WERI-Rb-1 (cell line): ENCODE results near the gene TNFSF9.

Experiments used
- DNase-seq: peaks from one replicate; pipeline ENCODE4 v3.0.0-alpha.2; 2020
- H3K27ac ChIP-seq: fragments of 250-450 bp; sonication (Bioruptor Pico); 2 replicates; pipeline ENCODE4 v1.5.1; 2020; ENCODE audit warnings: mild to moderate bottlenecking, moderate library complexity
- H3K27me3 ChIP-seq: fragments of 250-450 bp; sonication (Bioruptor Pico); 2 replicates; pipeline ENCODE4 v1.5.1; 2021; ENCODE audit warnings: mild to moderate bottlenecking, low read depth, moderate library complexity; ENCODE audit not compliant: insufficient read depth, severe bottlenecking
- H3K36me3 ChIP-seq: fragments of 250-450 bp; sonication (Bioruptor Pico); 2 replicates; pipeline ENCODE4 v1.5.1; 2020; ENCODE audit warnings: mild to moderate bottlenecking, moderate library complexity
- H3K4me3 ChIP-seq: 2 replicates; pipeline ENCODE4 v1.5.1; 2011; ENCODE audit warnings: low read depth, mild to moderate bottlenecking, control low read depth, low read length
- H3K9me3 ChIP-seq: fragments of 250-450 bp; sonication (Bioruptor Pico); 2 replicates; pipeline ENCODE4 v1.5.1; 2021; ENCODE audit warnings: mild to moderate bottlenecking, moderate library complexity; ENCODE audit not compliant: severe bottlenecking
- CTCF ChIP-seq: IDR thresholded peaks from 2 replicates; pipeline ENCODE4 v1.5.1; 2011; ENCODE audit warnings: low read depth, mild to moderate bottlenecking, control low read depth, inconsistent platforms, low read length

The TNFSF9 gene

DNA sequence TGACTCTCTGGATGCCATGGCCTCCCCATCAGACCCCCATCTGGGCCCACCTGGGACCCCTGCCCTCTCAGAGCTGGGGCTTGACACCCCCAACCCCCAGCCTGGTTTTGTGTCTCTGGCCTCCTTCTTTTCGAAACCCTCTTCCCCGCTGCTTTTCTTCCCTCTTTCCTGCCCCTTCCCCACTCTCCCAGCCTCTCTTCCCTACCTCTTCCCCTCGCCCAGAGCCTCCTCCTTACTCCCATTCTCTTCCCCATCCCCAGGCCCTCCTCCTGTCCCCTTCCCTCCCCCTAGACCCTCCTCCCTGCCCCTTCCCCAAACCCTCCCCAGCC lies 2.1 kb downstream of the TNFSF9 start:
- no peak for DNase-seq
- TF ChIP-seq CTCF = no peak
- Histone ChIP-seq H3K4me3 (no peak overlapping the region), H3K9me3 (peaks cover 8% of the 10 kb centered on the region), H3K36me3 (peaks cover 7% of the 10 kb centered on the region), H3K27ac (no peak overlapping the region), H3K27me3 (no peaks in the 10 kb centered on the region)

GRCh38 chr19:6533746-6534418 lies 3.1 kb downstream of the TNFSF9 start:
- Histone ChIP-seq H3K36me3 (peaks cover 7% of the 10 kb centered on the region), H3K4me3 (no peak overlapping the region), H3K27ac (no peak overlapping the region), H3K27me3 (no peaks in the 10 kb centered on the region), H3K9me3 (peaks cover 8% of the 10 kb centered on the region)
- TF ChIP-seq CTCF = no peak
- no peak for DNase-seq

DNA sequence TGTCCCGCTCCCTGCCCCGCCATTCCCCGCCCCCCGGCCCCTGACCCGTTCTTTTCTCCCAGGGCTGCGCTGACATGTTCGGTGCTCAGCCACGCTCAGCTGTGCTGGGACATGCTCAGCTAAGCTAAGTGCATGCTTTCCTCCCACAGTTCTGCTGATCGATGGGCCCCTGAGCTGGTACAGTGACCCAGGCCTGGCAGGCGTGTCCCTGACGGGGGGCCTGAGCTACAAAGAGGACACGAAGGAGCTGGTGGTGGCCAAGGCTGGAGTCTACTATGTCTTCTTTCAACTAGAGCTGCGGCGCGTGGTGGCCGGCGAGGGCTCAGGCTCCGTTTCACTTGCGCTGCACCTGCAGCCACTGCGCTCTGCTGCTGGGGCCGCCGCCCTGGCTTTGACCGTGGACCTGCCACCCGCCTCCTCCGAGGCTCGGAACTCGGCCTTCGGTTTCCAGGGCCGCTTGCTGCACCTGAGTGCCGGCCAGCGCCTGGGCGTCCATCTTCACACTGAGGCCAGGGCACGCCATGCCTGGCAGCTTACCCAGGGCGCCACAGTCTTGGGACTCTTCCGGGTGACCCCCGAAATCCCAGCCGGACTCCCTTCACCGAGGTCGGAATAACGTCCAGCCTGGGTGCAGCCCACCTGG lies 3.7 kb downstream of the TNFSF9 start:
- peaks cover 7% of the 10 kb centered on the region for H3K36me3 ChIP-seq
- no peak overlapping the region for H3K4me3 ChIP-seq
- TF ChIP-seq CTCF = no peak
- peaks cover 8% of the 10 kb centered on the region for H3K9me3 ChIP-seq
- DNase-seq = no peak
- H3K27ac ChIP-seq = no peak overlapping the region
- H3K27me3 ChIP-seq = no peaks in the 10 kb centered on the region

- Histone ChIP-seq H3K36me3 (peaks cover 7% of the 10 kb centered on the region), H3K4me3 (no peak overlapping the region), H3K27me3 (no peaks in the 10 kb centered on the region), H3K9me3 (peaks cover 8% of the 10 kb centered on the region), H3K27ac (no peak overlapping the region)
- no peak for TF ChIP-seq CTCF
- no peak for DNase-seq
Measured at GRCh38 chr19:6535558-6536137, 4.8 kb downstream of the TNFSF9 start.

GRCh38 chr19:6539514-6539913 lies 8.7 kb downstream of the TNFSF9 start:
- no peak for TF ChIP-seq CTCF
- no peak overlapping the region for H3K27ac ChIP-seq
- peaks cover 8% of the 10 kb centered on the region for H3K9me3 ChIP-seq
- H3K27me3 ChIP-seq = no peaks in the 10 kb centered on the region
- H3K4me3 ChIP-seq = no peak overlapping the region
- H3K36me3 ChIP-seq = peaks cover 7% of the 10 kb centered on the region
- DNase-seq = no peak
